T-helper 17 cell (primary cell): ENCODE data around the gene NEDD4L. TPM values are rescaled to one million over a fixed set of nuclear protein-coding genes. Genes with fewer than 3 reads are reported as not detected.

ENCODE experiments used
- ATAC-seq: fragments of 150-1000 bp; cut with Tn5 transposase; 2 replicates; pipeline ENCODE4 v1.10.0; 2021; ENCODE audit warnings: mild to moderate bottlenecking, moderate library complexity
- DNase-seq, 3 donors: peaks; one replicate each; pipeline versions ENCODE4 v3.0.0 to v3.0.0-alpha.2; 2020 to 2021
- H3K9me3 ChIP-seq: one replicate; pipeline ENCODE4 v1.7.0; 2013; ENCODE audit warnings: low read length, mild to moderate bottlenecking; ENCODE audit not compliant: control insufficient read depth, poor library complexity, severe bottlenecking
- H3K27ac Mint-ChIP-seq: one replicate; pipeline ENCODE4 v1.8.0; 2022; ENCODE audit warnings: mild to moderate bottlenecking, moderate library complexity, mixed read lengths
- H3K27me3 Mint-ChIP-seq: one replicate; pipeline ENCODE4 v1.8.0; 2022; ENCODE audit warnings: mixed read lengths
- H3K36me3 Mint-ChIP-seq: one replicate; pipeline ENCODE4 v1.8.0; 2022; ENCODE audit warnings: low read depth, mixed read lengths
- H3K4me1 Mint-ChIP-seq: one replicate; pipeline ENCODE4 v1.8.0; 2022; ENCODE audit warnings: mild to moderate bottlenecking, mixed read lengths
- H3K4me3 Mint-ChIP-seq: one replicate; pipeline ENCODE4 v1.8.0; 2022; ENCODE audit warnings: mild to moderate bottlenecking, moderate library complexity, mixed read lengths
- total RNA-seq, 4 donors: library from RNA in 2 of 4; stranded (reverse) in 2 of 4; gene quantifications; one replicate each; pipeline ENCODE4 v1.2.3 and lab custom pipeline; 2022 to 2026

Gene NEDD4L
- total RNA-seq, 2 donors from 2014 or later = 9.8 to 22.4 TPM

DNA sequence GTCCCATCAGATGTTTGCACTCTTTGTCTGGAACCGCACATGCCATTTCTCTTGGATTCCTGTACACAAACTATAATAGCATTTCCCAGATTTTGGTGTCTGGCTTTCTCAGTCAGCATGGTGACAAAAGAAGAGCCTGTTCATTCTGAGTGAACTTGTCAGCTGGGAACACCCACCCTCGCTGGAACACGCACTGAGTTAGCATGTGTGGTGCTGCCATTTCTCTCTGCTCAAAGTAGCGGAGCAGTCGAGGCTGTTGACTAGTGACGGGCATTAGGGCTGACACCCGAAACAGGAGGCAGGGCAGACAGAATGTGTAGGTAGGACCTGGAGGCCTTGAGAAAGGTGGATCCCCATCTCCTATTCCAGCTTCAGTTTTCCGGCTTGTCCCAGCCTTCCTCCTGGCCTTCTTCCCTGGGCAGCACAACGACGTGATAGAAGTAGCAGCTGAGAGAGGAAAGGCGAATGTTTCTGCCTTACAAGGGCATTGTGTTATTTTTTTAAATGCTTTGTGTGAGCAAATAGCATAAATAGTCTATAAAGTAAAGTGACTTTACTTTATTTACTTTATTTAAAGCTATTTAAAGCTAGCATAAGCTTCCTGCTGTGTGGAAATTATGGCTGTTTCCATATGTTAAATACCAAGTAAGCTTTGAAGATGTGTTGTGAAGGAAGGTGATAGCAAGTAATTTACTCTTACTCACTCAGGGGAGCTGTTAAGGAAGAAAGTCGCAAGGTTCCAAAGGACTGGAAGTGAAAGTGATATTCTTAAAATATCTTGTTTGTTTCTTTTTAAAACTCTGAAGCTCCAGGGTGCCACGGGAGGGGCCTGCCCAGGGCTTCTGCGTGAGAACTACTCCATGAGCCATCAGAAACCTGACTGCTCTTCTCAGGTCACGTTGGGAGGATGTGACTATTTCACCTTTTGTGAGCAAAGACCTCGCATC is 272.6 kb downstream of the NEDD4L start:
- DNase-seq (no peak), ATAC-seq (no peak)
- Mint-ChIP-seq H3K4me1 (peaks cover 16% of the 10 kb centered on the region), H3K36me3 (no peaks in the 10 kb centered on the region), H3K27ac (peak overlapping the region; percentile 29), H3K4me3 (no peak overlapping the region), H3K27me3 (peaks cover 13% of the 10 kb centered on the region)
- no peaks in the 10 kb centered on the region for H3K9me3 ChIP-seq

DNA sequence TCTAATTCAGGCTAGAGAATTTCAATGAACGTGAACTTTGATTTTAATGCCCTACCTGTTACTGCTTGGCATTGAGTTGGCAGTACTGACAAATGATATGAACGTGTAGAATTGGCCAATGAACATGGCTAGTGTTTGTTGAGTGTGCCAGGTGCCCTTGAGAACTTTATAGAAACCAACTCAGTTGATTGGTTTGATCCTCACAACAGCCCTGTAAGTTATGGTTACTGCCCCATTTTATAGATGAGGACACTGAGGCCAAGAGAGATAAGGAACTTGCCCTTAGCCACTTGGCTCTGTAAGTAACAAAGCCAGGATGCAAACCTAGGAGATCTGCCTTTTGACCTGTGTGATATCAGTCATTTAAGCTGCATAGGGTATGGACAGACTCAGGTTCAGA is 275.7 kb downstream of the NEDD4L start:
- H3K27ac Mint-ChIP-seq = no peak overlapping the region
- H3K4me1 Mint-ChIP-seq = peaks cover 20% of the 10 kb centered on the region
- no peak overlapping the region for H3K4me3 Mint-ChIP-seq
- H3K36me3 Mint-ChIP-seq = no peaks in the 10 kb centered on the region
- H3K9me3 ChIP-seq = no peaks in the 10 kb centered on the region
- ATAC-seq (no peak), DNase-seq (no peak)
- H3K27me3 Mint-ChIP-seq = peaks cover 13% of the 10 kb centered on the region

GRCh38 chr18:58320907-58321561 is 277.0 kb downstream of the NEDD4L start:
- H3K9me3 ChIP-seq = no peaks in the 10 kb centered on the region
- H3K27me3 Mint-ChIP-seq = peaks cover 13% of the 10 kb centered on the region
- no peak for DNase-seq
- peak overlapping the region; percentile 79 for H3K27ac Mint-ChIP-seq
- ATAC-seq = no peak
- H3K36me3 Mint-ChIP-seq = no peaks in the 10 kb centered on the region
- peaks cover 17% of the 10 kb centered on the region for H3K4me1 Mint-ChIP-seq
- H3K4me3 Mint-ChIP-seq = no peak overlapping the region

GRCh38 chr18:58321986-58322385 is 278.0 kb downstream of the NEDD4L start:
- H3K4me1 Mint-ChIP-seq = peaks cover 12% of the 10 kb centered on the region
- no peaks in the 10 kb centered on the region for H3K36me3 Mint-ChIP-seq
- H3K4me3 Mint-ChIP-seq = peak overlapping the region; percentile 52
- H3K9me3 ChIP-seq = no peaks in the 10 kb centered on the region
- ATAC-seq (peak; percentile 93), DNase-seq (peak in 1 of 3 donors; percentile 34)
- H3K27ac Mint-ChIP-seq = peak overlapping the region; percentile 79
- peaks cover 13% of the 10 kb centered on the region for H3K27me3 Mint-ChIP-seq

DNA sequence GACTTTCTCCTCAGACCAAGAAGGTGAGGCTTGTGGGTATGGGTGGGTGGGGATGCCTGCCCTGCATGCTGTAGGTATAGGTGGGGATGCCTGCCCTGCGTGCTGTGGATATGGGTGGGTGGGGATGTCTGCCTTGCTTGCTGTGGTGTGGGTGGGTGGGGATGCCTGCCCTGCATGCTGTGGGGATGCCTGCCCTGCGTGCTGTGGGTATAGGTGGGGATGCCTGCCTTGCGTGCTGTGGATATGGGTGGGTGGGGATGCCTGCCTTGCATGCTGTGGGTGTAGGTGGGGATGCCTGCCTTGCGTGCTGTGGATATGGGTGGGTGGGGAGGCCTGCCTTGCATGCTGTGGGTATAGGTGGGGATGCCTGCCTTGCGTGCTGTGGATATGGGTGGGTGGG is 278.4 kb downstream of the NEDD4L start:
- peaks cover 12% of the 10 kb centered on the region for H3K4me1 Mint-ChIP-seq
- ATAC-seq (peak; percentile 7), DNase-seq (no peak)
- no peaks in the 10 kb centered on the region for H3K36me3 Mint-ChIP-seq
- H3K4me3 Mint-ChIP-seq = no peak overlapping the region
- H3K27me3 Mint-ChIP-seq = peaks cover 12% of the 10 kb centered on the region
- H3K27ac Mint-ChIP-seq = peak overlapping the region; percentile 79
- no peaks in the 10 kb centered on the region for H3K9me3 ChIP-seq

- peaks cover 10% of the 10 kb centered on the region for H3K27me3 Mint-ChIP-seq
- H3K9me3 ChIP-seq = no peaks in the 10 kb centered on the region
- no peak overlapping the region for H3K4me3 Mint-ChIP-seq
- no peak for ATAC-seq
- H3K27ac Mint-ChIP-seq = no peak overlapping the region
- H3K4me1 Mint-ChIP-seq = peaks cover 12% of the 10 kb centered on the region
- no peaks in the 10 kb centered on the region for H3K36me3 Mint-ChIP-seq
- no peak for DNase-seq
Observed at GRCh38 chr18:58323866-58324762, 280.1 kb downstream of the NEDD4L start.

DNA sequence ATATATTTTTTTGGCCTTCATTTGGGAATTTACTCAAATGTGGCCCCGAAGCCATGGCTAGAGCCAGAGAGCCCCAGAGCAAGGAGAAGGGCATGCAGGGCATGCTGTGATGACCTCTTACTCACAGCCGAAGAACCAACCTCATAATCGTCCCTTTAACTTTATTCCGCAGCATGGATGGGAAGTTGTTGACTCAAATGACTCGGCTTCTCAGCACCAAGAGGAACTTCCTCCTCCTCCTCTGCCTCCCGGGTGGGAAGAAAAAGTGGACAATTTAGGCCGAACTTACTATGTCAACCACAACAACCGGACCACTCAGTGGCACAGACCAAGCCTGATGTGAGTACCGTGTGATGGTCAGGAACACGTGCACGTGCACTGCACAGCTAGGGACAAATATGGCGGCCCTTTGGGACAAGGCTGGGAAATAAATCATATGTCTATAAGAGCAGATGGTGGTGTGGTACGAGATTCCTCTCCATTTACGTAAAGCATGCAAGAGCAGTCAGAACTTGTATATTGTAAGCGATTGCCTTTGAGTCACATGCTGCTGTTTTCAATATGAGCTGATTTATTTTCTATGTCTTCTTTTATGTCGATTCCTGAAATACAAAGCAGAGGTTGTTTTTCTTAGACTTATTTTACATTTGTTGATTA is 280.9 kb downstream of the NEDD4L start:
- ATAC-seq (no peak), DNase-seq (no peak)
- Mint-ChIP-seq H3K27me3 (peaks cover 10% of the 10 kb centered on the region), H3K36me3 (no peaks in the 10 kb centered on the region), H3K27ac (no peak overlapping the region), H3K4me1 (peaks cover 12% of the 10 kb centered on the region), H3K4me3 (no peak overlapping the region)
- H3K9me3 ChIP-seq = no peaks in the 10 kb centered on the region

- no peaks in the 10 kb centered on the region for H3K9me3 ChIP-seq
- Mint-ChIP-seq H3K27ac (no peak overlapping the region), H3K4me3 (no peak overlapping the region), H3K4me1 (peaks cover 12% of the 10 kb centered on the region), H3K27me3 (peaks cover 10% of the 10 kb centered on the region), H3K36me3 (no peaks in the 10 kb centered on the region)
- no peak for ATAC-seq
- no peak for DNase-seq
Observed at GRCh38 chr18:58325494-58325893, 281.5 kb downstream of the NEDD4L start.

DNA sequence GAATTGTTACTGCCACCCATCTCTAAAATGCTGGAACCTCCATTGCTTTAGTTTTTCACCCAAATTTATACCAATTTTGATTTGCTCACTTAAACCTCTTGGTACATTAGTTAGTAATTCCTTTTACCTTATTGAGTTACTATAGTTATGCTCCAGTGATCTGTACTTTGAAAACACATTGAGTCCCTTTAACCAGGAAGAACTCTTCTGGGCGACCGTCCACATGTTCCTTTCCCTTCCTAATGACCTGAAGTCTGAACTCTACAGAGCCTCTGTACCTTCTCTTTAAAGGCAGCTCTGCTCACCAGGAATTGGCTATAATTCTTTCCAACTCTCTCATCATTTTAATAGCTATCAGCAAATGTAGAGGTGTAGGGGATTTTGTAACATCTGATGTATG is 290.0 kb downstream of the NEDD4L start:
- no peaks in the 10 kb centered on the region for H3K9me3 ChIP-seq
- Mint-ChIP-seq H3K27me3 (peaks cover 6% of the 10 kb centered on the region), H3K27ac (no peak overlapping the region), H3K4me3 (no peak overlapping the region), H3K4me1 (peaks cover 2% of the 10 kb centered on the region), H3K36me3 (no peaks in the 10 kb centered on the region)
- no peak for ATAC-seq
- DNase-seq = no peak

DNA sequence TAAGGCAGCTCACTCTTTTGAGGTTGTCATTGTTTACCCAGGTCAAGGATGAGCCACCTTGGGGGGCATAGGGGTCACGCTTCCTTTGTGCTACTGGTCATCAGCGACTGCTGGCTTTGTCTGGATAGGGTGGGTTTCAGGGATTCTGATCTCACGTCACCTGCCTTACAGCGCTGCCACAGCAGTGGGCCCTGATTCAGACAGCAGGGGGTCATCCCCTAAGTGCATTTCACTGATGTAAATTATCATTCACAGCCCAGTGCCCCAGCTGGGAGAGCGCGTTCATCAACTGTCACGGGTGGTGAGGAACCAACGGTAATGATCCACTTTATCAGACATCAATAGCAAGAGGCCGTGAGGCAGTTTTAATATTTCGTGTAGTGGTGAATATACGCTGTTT is 291.2 kb downstream of the NEDD4L start:
- H3K4me1 Mint-ChIP-seq = peaks cover 2% of the 10 kb centered on the region
- no peaks in the 10 kb centered on the region for H3K9me3 ChIP-seq
- no peak overlapping the region for H3K27ac Mint-ChIP-seq
- no peak overlapping the region for H3K4me3 Mint-ChIP-seq
- DNase-seq (no peak), ATAC-seq (no peak)
- peaks cover 5% of the 10 kb centered on the region for H3K27me3 Mint-ChIP-seq
- no peaks in the 10 kb centered on the region for H3K36me3 Mint-ChIP-seq

DNA sequence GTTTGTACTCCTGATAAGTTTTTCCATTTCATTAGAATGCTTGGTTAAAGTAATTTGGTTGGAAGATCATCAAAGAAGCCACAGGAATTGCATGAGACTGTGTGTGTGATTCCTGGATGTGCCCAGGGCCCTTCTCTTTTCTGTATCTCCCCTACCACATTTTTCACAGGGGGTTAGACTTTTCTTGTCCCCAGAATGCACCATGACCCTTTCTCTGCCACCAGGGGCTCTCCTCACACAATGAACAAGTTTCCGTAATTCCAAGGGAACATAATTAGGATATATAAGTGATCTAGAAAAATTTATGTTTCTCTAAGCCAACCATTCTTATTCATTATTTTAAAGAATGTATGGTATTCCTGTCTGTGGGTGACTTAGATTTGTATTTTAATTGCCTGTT is 291.8 kb downstream of the NEDD4L start:
- ATAC-seq = no peak
- H3K9me3 ChIP-seq = no peaks in the 10 kb centered on the region
- Mint-ChIP-seq H3K36me3 (no peaks in the 10 kb centered on the region), H3K4me1 (peaks cover 2% of the 10 kb centered on the region), H3K27me3 (peaks cover 5% of the 10 kb centered on the region), H3K4me3 (no peak overlapping the region), H3K27ac (no peak overlapping the region)
- DNase-seq = no peak

- no peaks in the 10 kb centered on the region for H3K9me3 ChIP-seq
- DNase-seq (no peak), ATAC-seq (no peak)
- peaks cover under 1% of the 10 kb centered on the region for H3K36me3 Mint-ChIP-seq
- H3K27me3 Mint-ChIP-seq = peaks cover 5% of the 10 kb centered on the region
- no peak overlapping the region for H3K4me3 Mint-ChIP-seq
- H3K27ac Mint-ChIP-seq = no peak overlapping the region
- H3K4me1 Mint-ChIP-seq = peaks cover 2% of the 10 kb centered on the region
Observed at GRCh38 chr18:58336605-58337004, 292.6 kb downstream of the NEDD4L start.
